WERI-Rb-1 (cell line): ENCODE data around the gene DNAJC25.

Experiments
- DNase-seq: peaks from one replicate; pipeline ENCODE4 v3.0.0-alpha.2; 2020
- H3K27ac ChIP-seq: fragments of 250-450 bp; sonication (Bioruptor Pico); 2 replicates; pipeline ENCODE4 v1.5.1; 2020; ENCODE audit warnings: mild to moderate bottlenecking, moderate library complexity
- H3K27me3 ChIP-seq: fragments of 250-450 bp; sonication (Bioruptor Pico); 2 replicates; pipeline ENCODE4 v1.5.1; 2021; ENCODE audit warnings: mild to moderate bottlenecking, low read depth, moderate library complexity; ENCODE audit not compliant: insufficient read depth, severe bottlenecking
- H3K36me3 ChIP-seq: fragments of 250-450 bp; sonication (Bioruptor Pico); 2 replicates; pipeline ENCODE4 v1.5.1; 2020; ENCODE audit warnings: mild to moderate bottlenecking, moderate library complexity
- H3K4me3 ChIP-seq: 2 replicates; pipeline ENCODE4 v1.5.1; 2011; ENCODE audit warnings: low read depth, mild to moderate bottlenecking, control low read depth, low read length
- H3K9me3 ChIP-seq: fragments of 250-450 bp; sonication (Bioruptor Pico); 2 replicates; pipeline ENCODE4 v1.5.1; 2021; ENCODE audit warnings: mild to moderate bottlenecking, moderate library complexity; ENCODE audit not compliant: severe bottlenecking
- CTCF ChIP-seq: IDR thresholded peaks from 2 replicates; pipeline ENCODE4 v1.5.1; 2011; ENCODE audit warnings: low read depth, mild to moderate bottlenecking, control low read depth, inconsistent platforms, low read length

Gene DNAJC25

DNA sequence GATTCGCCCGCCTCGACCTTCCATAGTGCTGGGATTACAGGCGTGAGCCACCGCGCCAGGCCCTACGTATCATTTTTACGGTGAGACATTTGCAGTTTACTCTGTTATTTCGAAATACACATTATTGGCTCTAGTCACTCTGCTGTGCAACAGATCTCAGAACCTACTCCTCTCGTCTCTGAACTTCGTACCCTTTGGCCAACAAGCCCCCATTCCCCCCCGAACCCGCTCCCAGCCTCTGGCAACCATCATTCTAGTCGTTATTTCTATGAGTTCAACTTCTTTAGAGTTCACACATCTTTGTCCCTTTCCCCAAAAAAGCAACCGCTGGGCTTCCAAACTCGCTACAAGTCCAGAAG lies 32.4 kb upstream of the DNAJC25 start:
- peak overlapping the region; percentile 49 for H3K27ac ChIP-seq
- H3K27me3 ChIP-seq = no peaks in the 10 kb centered on the region
- peak overlapping the region; percentile 89 for H3K4me3 ChIP-seq
- H3K36me3 ChIP-seq = peaks cover 23% of the 10 kb centered on the region
- DNase-seq = peak; percentile 29
- TF ChIP-seq CTCF = no peak
- H3K9me3 ChIP-seq = no peaks in the 10 kb centered on the region

DNA sequence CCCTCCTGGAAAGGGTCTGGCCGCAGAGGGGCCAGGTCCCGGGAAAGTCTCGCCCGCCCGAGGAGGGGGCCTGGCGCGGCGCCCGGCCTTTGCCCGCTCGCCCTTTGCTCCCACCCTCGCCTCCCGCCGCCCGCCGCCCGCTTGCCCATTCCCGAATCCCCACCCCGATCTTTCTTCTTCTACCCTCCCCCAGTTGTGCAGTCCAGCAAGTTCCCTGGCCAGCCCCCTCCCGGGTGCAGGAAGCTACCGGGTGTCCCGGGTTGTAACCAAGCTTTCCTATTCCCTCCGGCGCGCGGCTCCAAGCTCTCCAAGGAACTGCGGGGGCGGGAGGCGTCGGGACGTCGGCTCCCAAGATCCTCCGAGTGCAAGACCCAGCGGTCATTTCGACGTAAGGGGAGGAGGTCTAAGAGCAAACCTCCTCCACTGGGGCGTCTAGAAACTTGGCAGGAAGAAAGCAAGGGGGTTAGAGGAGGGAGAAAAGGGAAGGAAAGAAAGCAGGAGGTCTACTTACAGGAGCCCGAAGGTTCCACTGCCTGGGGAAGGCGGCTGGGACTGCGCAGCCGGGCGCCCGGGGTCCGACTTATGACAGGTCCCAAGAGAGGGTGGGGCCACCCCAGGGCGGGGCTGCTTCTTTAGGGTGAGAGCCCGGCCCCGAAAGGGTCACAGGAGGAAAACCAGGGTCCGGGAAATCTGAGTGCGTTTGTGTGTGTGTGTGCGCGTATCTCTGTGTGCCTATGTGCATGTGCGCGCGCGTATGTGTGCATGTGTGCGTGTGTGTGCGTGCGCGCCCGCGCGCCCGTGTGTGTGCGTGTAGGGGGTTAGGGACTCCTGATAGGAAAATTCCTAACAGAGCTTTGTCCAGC lies 31.8 kb upstream of the DNAJC25 start, which contains the start of gene PTGR1:
Gene PTGR1 (minus strand): TSS at position 556 of the 863 bp plus-strand sequence. CDS start 2,225 bp downstream, outside the sequence.
- TF ChIP-seq CTCF = no peak
- Histone ChIP-seq H3K27me3 (no peaks in the 10 kb centered on the region), H3K27ac (peak within 1 kb of the TSS; percentile 49), H3K4me3 (peak within 1 kb of the TSS; percentile 89), H3K9me3 (no peaks in the 10 kb centered on the region), H3K36me3 (peaks cover 19% of the 10 kb centered on the region)
- peak; percentile 90 for DNase-seq

- Histone ChIP-seq H3K36me3 (peaks cover 19% of the 10 kb centered on the region), H3K4me3 (no peak overlapping the region; the same call in 1 of the 2 replicates), H3K27ac (no peak overlapping the region), H3K27me3 (no peaks in the 10 kb centered on the region), H3K9me3 (no peaks in the 10 kb centered on the region)
- DNase-seq = no peak
- TF ChIP-seq CTCF = no peak
These were observed 31.2 kb upstream of the DNAJC25 start for GRCh38 chr9:111599955-111600343.

- DNase-seq = no peak
- Histone ChIP-seq H3K27me3 (no peaks in the 10 kb centered on the region), H3K27ac (no peak overlapping the region), H3K9me3 (no peaks in the 10 kb centered on the region), H3K36me3 (peaks cover 5% of the 10 kb centered on the region), H3K4me3 (no peak overlapping the region)
- TF ChIP-seq CTCF = no peak
These were observed 29.7 kb upstream of the DNAJC25 start for GRCh38 chr9:111601237-111602018.

DNA sequence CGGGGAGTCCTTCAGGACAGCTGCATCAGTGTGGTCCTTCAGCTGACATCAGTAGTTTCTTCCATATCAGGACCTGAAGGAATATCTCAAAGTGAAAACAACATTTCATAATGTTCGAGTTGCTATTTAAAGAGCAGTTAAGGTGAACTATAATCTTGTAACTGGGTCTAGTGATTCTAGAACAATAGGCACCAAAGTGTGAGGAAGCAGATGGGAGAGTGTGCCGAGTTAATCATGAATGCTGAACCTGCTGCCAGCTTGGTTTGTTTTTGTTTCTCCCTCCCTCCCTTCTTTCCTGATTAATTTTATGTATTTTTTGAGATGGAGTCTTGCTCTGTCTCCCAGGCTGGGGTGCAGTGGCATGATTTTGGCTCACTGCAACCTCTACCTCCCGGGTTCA lies 28.1 kb upstream of the DNAJC25 start:
- DNase-seq = no peak
- no peaks in the 10 kb centered on the region for H3K27me3 ChIP-seq
- no peaks in the 10 kb centered on the region for H3K36me3 ChIP-seq
- no peak overlapping the region for H3K4me3 ChIP-seq
- TF ChIP-seq CTCF = no peak
- no peak overlapping the region for H3K27ac ChIP-seq
- H3K9me3 ChIP-seq = no peaks in the 10 kb centered on the region
